HEK293 (cell line): Measurements from ENCODE around the gene ALDOA.
A peak's percentile ranks its signal among the peaks of the same experiment; 100 is the strongest.

Source experiments
- HOXA7 ChIP-seq: sonication (generic); formaldehyde crosslinking; IDR thresholded peaks from 2 replicates; pipeline ENCODE4 v1.8.1; 2022; ENCODE audit warnings: missing genetic modification reagents, borderline replicate concordance
- HOXD13 ChIP-seq: sonication (generic); formaldehyde crosslinking; IDR thresholded peaks from 2 replicates; pipeline ENCODE4 v1.8.0; 2022; ENCODE audit warnings: missing genetic modification reagents, borderline replicate concordance
- INSM2 ChIP-seq: fragments of 450-650 bp; formaldehyde crosslinking; IDR thresholded peaks from 2 replicates; pipeline ENCODE4 v1.5.1; 2016; ENCODE audit warnings: missing biosample characterization, missing genetic modification characterization
- KLF8 ChIP-seq: fragments of 450-650 bp; formaldehyde crosslinking; IDR thresholded peaks from 2 replicates; pipeline ENCODE4 v1.5.1; 2016; ENCODE audit warnings: missing biosample characterization, missing genetic modification characterization
- TRIM28 ChIP-seq: IDR thresholded peaks from 2 replicates; pipeline ENCODE4 v1.6.1; 2011; ENCODE audit warnings: low read length, control low read depth, borderline replicate concordance
- YY1 ChIP-seq: fragments of 450-650 bp; formaldehyde crosslinking; IDR thresholded peaks from 2 replicates; pipeline ENCODE4 v1.5.1; 2018; ENCODE audit warnings: missing biosample characterization, missing genetic modification characterization
- ZBTB7A ChIP-seq: fragments of 450-650 bp; formaldehyde crosslinking; IDR thresholded peaks from 2 replicates; pipeline ENCODE4 v1.5.1; 2016; ENCODE audit warnings: low read depth, missing biosample characterization, missing genetic modification characterization
- ZFP3 ChIP-seq: fragments of 450-650 bp; formaldehyde crosslinking; IDR thresholded peaks from 2 replicates; pipeline ENCODE4 v1.5.1; 2016; ENCODE audit warnings: low read depth, missing biosample characterization, missing genetic modification characterization
- ZNF132 ChIP-seq: fragments of 450-650 bp; formaldehyde crosslinking; IDR thresholded peaks from 2 replicates; pipeline ENCODE4 v1.5.1; 2017; ENCODE audit warnings: missing biosample characterization, missing genetic modification characterization, borderline replicate concordance
- ZNF133 ChIP-seq: fragments of 450-650 bp; formaldehyde crosslinking; IDR thresholded peaks from 2 replicates; pipeline ENCODE4 v1.5.1; 2016; ENCODE audit warnings: missing biosample characterization, missing genetic modification characterization
- ZNF138 ChIP-seq: fragments of 450-650 bp; formaldehyde crosslinking; IDR thresholded peaks from 2 replicates; pipeline ENCODE4 v1.5.1; 2016; ENCODE audit warnings: missing biosample characterization, missing genetic modification characterization, borderline replicate concordance
- ZNF146 ChIP-seq: fragments of 450-650 bp; formaldehyde crosslinking; IDR thresholded peaks from 2 replicates; pipeline ENCODE4 v1.5.1; 2016; ENCODE audit warnings: missing biosample characterization, missing genetic modification characterization
- ZNF16 ChIP-seq: fragments of 450-650 bp; formaldehyde crosslinking; IDR thresholded peaks from 2 replicates; pipeline ENCODE4 v1.5.1; 2016; ENCODE audit warnings: low read depth, missing biosample characterization, missing genetic modification characterization
- ZNF354C ChIP-seq: fragments of 450-650 bp; formaldehyde crosslinking; IDR thresholded peaks from 2 replicates; pipeline ENCODE4 v1.5.1; 2016; ENCODE audit warnings: missing biosample characterization, missing genetic modification characterization, low read depth, borderline replicate concordance
- ZNF37A ChIP-seq: fragments of 450-650 bp; IDR thresholded peaks from 2 replicates; pipeline ENCODE4 v1.5.1; 2018; ENCODE audit warnings: missing biosample characterization, missing genetic modification characterization
- ZNF501 ChIP-seq: fragments of 450-650 bp; formaldehyde crosslinking; IDR thresholded peaks from 2 replicates; pipeline ENCODE4 v1.5.1; 2016; ENCODE audit warnings: missing biosample characterization, missing genetic modification characterization
- ZNF514 ChIP-seq: fragments of 450-650 bp; formaldehyde crosslinking; IDR thresholded peaks from 2 replicates; pipeline ENCODE4 v1.5.1; 2016; ENCODE audit warnings: missing biosample characterization, missing genetic modification characterization
- ZNF518A ChIP-seq: fragments of 450-650 bp; formaldehyde crosslinking; conservative IDR thresholded peaks from 2 replicates; pipeline ENCODE4 v1.5.1; 2016; ENCODE audit warnings: low read depth, missing biosample characterization, missing genetic modification characterization
- ZNF561 ChIP-seq: fragments of 450-650 bp; IDR thresholded peaks from 2 replicates; pipeline ENCODE4 v1.5.1; 2018; ENCODE audit warnings: missing biosample characterization, missing genetic modification characterization, borderline replicate concordance
- ZNF610 ChIP-seq: fragments of 450-650 bp; formaldehyde crosslinking; IDR thresholded peaks from 2 replicates; pipeline ENCODE4 v1.5.1; 2016; ENCODE audit warnings: missing biosample characterization, missing genetic modification characterization, borderline replicate concordance
- ZNF623 ChIP-seq: fragments of 450-650 bp; formaldehyde crosslinking; IDR thresholded peaks from 2 replicates; pipeline ENCODE4 v1.5.1; 2016; ENCODE audit warnings: missing biosample characterization, missing genetic modification characterization
- ZNF626 ChIP-seq: fragments of 450-650 bp; sonication (Bioruptor Pico); formaldehyde crosslinking; IDR thresholded peaks from 2 replicates; pipeline ENCODE4 v1.5.1; 2018; ENCODE audit warnings: missing biosample characterization, missing genetic modification characterization, inconsistent platforms
- ZNF791 ChIP-seq: fragments of 450-650 bp; formaldehyde crosslinking; IDR thresholded peaks from 2 replicates; pipeline ENCODE4 v1.5.1; 2016; ENCODE audit warnings: missing biosample characterization, missing genetic modification characterization
- ZNF830 ChIP-seq: fragments of 450-650 bp; IDR thresholded peaks from 2 replicates; pipeline ENCODE4 v1.5.0; 2018; ENCODE audit warnings: missing biosample characterization, missing genetic modification characterization, low read depth, mild to moderate bottlenecking, moderate library complexity
- ZSCAN30 ChIP-seq: fragments of 450-650 bp; IDR thresholded peaks from 2 replicates; pipeline ENCODE4 v1.5.1; 2018; ENCODE audit warnings: missing biosample characterization, mild to moderate bottlenecking, missing genetic modification characterization, moderate library complexity
- TF ChIP-seq, protein P1 (sequence below): fragments of 450-650 bp; formaldehyde crosslinking; IDR thresholded peaks from 2 replicates; pipeline ENCODE4 v1.5.1; 2016; ENCODE audit warnings: missing biosample characterization, missing genetic modification characterization
- TF ChIP-seq, protein P2 (sequence below): fragments of 450-650 bp; formaldehyde crosslinking; IDR thresholded peaks from 2 replicates; pipeline ENCODE4 v1.5.1; 2017; ENCODE audit warnings: missing biosample characterization, missing genetic modification characterization

The ALDOA gene

DNA sequence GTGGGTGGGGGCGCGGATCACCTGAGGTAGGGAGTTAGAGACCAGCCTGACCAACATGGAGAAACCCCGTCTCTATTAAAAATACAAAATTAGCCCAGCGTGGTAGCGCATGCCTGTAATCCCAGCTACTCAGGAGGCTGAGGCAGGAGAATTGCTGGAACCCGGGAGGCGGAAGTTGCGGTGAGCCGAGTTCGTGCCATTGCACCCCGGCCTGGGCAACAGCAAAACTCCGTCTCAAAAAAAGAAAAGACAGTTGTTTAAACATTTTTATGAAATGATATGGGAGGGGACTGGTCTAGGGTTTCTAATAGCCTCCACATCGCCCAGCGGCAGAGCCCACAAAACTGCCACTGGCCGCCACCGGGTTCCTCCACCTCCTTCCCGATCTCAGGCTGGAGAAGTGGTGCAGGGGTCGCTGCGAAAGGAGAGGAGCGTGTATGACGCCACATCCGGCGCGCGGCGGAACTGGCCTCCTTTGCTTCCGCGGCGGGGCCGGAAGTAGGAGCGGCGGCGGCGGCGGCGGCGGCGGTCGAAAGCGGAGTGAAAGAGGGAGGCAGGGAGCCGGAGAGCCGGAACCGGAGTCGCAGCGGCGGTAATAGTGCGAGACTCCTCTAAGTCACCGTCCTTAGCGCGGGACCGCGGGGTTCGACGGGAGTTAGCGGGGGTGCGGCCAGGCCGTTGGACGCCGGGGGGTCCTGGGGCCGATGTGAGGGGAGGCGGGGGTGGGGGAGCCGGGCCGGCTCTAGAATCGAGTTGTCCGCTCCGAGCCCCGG is 10.1 kb downstream of the ALDOA start, which contains the start of gene PPP4C (continued):
- 0 out of 2 replicates have a peak, but pooled peaks have one; percentile 20 for TF ChIP-seq ZNF623 (tag by site-specific recombination)
- TF ChIP-seq HOXA7 (CRISPR knock-in tag), result no peak
- no peak for TF ChIP-seq YY1 (tag by site-specific recombination)
- no peak; the same call in 1 of the 2 replicates for TF ChIP-seq INSM2 (tag by site-specific recombination)
- TF ChIP-seq ZNF354C, result no peak
- TF ChIP-seq ZNF514, result no peak
- TF ChIP-seq ZSCAN30, result no peak; the same call in 1 of the 2 replicates
- no peak for TF ChIP-seq ZNF133 (tag by site-specific recombination)
- no peak for TF ChIP-seq ZNF132 (tag by site-specific recombination)
- TF ChIP-seq ZNF501 (tag by site-specific recombination), result 0 out of 2 replicates have a peak, but pooled peaks have one; percentile 19
- 0 out of 2 replicates have a peak, but pooled peaks have one; percentile 38 for TF ChIP-seq KLF8 (tag by site-specific recombination)
- TF ChIP-seq ZFP3 (tag by site-specific recombination), result no peak
- TF ChIP-seq ZNF518A, result peak; percentile 92
- TF ChIP-seq ZNF561 (tag by site-specific recombination), result peak; percentile 65; the same call in 1 of the 2 replicates
- TF ChIP-seq, protein P1, sequence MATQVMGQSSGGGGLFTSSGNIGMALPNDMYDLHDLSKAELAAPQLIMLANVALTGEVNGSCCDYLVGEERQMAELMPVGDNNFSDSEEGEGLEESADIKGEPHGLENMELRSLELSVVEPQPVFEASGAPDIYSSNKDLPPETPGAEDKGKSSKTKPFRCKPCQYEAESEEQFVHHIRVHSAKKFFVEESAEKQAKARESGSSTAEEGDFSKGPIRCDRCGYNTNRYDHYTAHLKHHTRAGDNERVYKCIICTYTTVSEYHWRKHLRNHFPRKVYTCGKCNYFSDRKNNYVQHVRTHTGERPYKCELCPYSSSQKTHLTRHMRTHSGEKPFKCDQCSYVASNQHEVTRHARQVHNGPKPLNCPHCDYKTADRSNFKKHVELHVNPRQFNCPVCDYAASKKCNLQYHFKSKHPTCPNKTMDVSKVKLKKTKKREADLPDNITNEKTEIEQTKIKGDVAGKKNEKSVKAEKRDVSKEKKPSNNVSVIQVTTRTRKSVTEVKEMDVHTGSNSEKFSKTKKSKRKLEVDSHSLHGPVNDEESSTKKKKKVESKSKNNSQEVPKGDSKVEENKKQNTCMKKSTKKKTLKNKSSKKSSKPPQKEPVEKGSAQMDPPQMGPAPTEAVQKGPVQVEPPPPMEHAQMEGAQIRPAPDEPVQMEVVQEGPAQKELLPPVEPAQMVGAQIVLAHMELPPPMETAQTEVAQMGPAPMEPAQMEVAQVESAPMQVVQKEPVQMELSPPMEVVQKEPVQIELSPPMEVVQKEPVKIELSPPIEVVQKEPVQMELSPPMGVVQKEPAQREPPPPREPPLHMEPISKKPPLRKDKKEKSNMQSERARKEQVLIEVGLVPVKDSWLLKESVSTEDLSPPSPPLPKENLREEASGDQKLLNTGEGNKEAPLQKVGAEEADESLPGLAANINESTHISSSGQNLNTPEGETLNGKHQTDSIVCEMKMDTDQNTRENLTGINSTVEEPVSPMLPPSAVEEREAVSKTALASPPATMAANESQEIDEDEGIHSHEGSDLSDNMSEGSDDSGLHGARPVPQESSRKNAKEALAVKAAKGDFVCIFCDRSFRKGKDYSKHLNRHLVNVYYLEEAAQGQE, result no peak
- TF ChIP-seq ZNF146 (tag by site-specific recombination), result no peak
- TF ChIP-seq ZNF16 (tag by site-specific recombination), result no peak
- no peak for TF ChIP-seq ZNF626 (tag by site-specific recombination)
- no peak for TF ChIP-seq ZNF791 (tag by site-specific recombination)
- no peak for TF ChIP-seq TRIM28
- no peak for TF ChIP-seq ZNF830 (tag by site-specific recombination)
- TF ChIP-seq HOXD13 (CRISPR knock-in tag), result no peak
- no peak for TF ChIP-seq ZNF37A (tag by site-specific recombination)
- peak; percentile 91; the same call in 1 of the 2 replicates for TF ChIP-seq ZNF610 (tag by site-specific recombination)
- TF ChIP-seq ZBTB7A (tag by site-specific recombination), result no peak
- TF ChIP-seq, protein P2, sequence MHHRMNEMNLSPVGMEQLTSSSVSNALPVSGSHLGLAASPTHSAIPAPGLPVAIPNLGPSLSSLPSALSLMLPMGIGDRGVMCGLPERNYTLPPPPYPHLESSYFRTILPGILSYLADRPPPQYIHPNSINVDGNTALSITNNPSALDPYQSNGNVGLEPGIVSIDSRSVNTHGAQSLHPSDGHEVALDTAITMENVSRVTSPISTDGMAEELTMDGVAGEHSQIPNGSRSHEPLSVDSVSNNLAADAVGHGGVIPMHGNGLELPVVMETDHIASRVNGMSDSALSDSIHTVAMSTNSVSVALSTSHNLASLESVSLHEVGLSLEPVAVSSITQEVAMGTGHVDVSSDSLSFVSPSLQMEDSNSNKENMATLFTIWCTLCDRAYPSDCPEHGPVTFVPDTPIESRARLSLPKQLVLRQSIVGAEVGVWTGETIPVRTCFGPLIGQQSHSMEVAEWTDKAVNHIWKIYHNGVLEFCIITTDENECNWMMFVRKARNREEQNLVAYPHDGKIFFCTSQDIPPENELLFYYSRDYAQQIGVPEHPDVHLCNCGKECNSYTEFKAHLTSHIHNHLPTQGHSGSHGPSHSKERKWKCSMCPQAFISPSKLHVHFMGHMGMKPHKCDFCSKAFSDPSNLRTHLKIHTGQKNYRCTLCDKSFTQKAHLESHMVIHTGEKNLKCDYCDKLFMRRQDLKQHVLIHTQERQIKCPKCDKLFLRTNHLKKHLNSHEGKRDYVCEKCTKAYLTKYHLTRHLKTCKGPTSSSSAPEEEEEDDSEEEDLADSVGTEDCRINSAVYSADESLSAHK (tag by site-specific recombination), result no peak
- no peak for TF ChIP-seq ZNF138 (tag by site-specific recombination)
